ENCODE measurements around the gene FBXL5. TPM values are rescaled to one million over a fixed set of nuclear protein-coding genes. Genes with fewer than 3 reads are reported as not detected.

Gene FBXL5
- total RNA-seq, 2 experiments from 2014 or later = 27.9 to 29.6 TPM

DNA sequence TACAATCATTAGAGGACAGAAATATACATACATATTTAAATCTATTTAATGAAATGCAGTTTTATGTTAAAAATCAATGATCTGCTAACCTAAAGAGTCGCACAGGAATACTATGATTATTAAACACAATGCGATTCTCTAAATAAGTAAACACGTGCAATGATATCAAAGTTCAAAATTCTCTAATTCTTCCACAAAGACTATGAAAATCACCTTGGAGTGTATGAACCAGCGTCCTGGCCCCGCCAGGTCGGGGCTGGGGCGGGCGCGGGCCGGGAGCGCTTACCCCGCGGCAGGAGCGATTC is 25.9 kb upstream of the FBXL5 start:
- ChIA-PET CTCF (interaction anchor here (1.0 kb wide), 1 partner anchor 27 kb away, joined by 6 read pairs; no protein-coding TSS in a partner anchor), POLR2A (interaction anchor here (0.6 to 2.0 kb wide), 5 partner anchors 19 to 546 kb away, joined by 3 to 6 read pairs (median 3); no protein-coding TSS in a partner anchor)

DNA sequence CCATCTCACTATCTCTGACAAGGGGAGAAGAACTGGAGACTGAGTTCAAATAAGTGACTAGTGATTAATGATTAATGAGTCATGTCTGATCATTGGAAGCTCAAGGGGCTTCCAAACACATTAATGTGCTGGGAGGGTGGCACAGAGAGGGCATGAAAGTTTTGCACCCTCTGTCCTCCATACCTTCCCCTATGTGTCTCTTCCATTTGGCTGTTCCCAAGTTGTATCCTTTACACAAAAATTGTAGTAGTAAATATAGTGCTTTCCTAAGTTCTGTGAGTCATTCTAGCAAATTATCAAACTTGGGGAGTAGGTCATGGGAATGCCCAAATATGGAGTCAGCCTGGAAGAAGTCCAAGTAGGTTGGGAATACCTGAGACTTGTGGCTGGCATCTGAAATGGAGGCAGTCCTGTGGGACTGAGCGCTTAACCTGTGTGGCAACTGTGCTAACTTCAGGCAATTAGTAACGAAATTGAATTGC is 22.4 kb upstream of the FBXL5 start:
- ChIA-PET CTCF (no interaction called here), POLR2A (no interaction called here)

DNA sequence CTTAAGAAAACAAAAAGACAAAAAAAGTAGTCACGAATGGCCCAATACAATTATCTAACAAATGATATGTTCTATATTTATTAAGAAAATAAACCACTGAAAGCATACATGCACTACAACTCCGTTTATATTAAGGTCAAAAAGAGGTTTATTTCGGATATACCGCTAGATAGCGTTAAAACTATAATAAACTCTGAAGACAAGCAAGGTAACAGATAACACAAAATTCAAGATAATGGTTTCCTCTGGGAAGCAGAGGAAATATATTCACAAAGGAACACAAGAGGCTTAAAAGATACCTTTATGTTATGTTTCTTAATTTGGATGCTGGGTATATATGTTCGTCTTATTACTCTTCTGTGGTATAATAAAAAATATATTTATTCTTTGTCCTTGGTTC is 21.7 kb upstream of the FBXL5 start:
- CTCF ChIA-PET = no interaction called here
- POLR2A ChIA-PET = no interaction called here

DNA sequence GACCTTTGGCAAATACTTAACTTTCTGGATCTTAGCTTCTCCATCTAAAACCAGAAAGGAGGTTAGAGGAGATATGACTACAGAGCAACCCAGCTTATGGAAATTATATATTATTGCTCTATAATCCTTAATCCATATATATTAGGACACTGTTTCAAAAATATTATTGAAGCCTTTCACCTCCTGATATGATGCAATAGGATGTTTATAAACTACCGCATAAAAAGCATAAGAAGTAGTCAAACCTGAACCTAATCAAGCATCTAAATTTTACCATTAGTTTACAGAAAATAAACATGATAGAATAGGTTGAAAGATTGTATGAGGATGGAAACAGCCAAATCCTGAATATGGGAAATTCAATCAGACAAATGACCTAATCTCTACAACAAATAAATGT is 20.9 kb upstream of the FBXL5 start:
- ChIA-PET POLR2A (no interaction called here), CTCF (no interaction called here)

DNA sequence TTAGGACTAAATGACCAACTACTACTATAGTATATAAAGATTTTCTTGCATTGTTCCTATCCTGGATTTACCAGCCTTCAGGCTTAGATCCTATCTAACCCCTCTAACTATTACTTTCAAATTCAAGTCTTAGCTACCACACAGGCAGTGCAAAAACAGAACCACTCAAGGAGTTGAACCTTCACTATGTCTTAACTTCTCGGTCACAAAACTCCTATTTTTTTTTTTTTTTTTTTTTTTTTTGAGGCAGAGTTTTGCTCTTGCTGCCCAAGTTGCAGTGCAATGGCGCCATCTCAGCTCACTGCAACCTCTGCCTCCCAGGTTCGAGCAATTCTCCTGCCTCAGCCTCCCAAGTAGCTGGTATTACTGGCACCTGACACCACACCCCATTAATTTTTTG is 20.2 kb upstream of the FBXL5 start:
- ChIA-PET POLR2A (no interaction called here), CTCF (no interaction called here)

DNA sequence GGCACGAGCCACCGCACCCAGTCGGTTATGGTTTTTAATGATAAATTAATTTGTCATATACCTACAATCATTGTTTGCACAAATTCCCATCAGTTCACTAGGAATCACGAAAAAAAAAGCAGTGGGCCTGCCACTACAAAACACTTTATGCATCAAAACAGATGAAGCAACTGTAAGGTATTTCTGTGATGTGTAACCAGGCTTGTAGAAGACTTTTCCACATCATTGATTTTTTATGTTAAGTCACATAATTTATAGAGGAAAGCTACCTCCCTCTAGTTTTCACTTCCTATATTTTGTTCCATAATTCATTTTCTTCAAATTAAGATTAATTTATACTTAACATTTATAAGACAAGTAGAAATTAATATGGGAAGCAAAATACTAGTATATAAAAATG is 19.8 kb upstream of the FBXL5 start:
- CTCF ChIA-PET = no interaction called here
- POLR2A ChIA-PET = no interaction called here

DNA sequence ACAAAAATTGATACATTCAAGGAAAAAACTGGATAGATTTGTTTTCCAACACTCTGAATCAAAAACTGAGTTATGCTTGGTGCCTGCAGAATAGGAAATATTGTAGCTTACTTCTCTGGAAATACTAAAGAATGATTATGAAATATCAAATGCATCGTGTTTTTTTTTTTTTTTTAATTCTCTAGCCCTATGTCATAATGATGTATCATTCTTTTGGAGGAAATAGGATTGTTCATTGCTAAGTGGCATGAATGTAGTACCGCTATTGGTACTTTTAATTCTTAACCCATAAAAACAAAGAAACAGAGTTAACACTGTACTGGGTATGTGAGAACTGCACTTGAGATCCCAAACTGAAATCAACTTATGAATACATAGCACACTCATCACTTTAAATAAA is 18.9 kb upstream of the FBXL5 start:
- CTCF ChIA-PET = no interaction called here

DNA sequence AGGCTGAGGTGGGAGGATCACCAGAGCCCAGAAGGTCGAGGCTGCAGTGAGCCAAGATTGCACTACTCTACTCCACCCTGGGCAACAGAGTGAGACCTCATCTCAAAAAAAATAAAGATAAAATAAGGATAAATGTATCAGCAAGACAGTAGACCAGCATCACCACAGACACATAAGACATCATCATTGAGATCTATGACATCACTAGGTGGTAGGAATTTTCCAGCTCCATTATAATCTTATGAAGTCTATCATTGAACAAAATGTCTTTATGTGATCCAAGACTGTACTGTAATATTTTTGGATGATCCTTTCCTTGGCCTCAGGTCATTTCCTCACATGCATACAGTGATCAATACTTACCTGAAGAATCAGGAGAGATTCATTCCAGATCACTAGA is 18.2 kb upstream of the FBXL5 start:
- ChIA-PET CTCF (no interaction called here), POLR2A (no interaction called here)

More for the DNA sequence above, 18.9 kb upstream of the FBXL5 start:
- POLR2A ChIA-PET = no interaction called here

DNA sequence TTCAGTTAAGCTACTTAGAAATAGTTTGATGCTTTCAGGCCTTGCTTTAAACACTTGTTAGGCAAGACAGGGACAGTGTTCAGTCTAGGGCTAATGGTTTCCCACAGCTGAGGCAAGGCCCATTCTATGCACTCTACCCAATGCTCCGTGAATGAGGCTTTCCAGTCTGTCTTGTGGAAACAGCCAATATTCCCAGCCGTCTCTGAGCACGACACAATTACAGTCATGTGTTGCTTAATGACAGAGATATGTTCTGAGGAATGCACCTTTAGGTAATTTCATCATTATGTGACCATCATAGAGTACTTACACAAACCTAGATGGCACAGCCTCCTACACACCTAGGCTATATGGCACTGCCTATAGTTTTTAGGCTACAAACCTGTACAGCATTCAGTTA is 16.9 kb upstream of the FBXL5 start:
- ChIA-PET CTCF (interaction anchor here (0.6 to 0.7 kb wide), 2 partner anchors 10 to 536 kb away, joined by 3 read pairs; no protein-coding TSS in a partner anchor), POLR2A (no interaction called here)

DNA sequence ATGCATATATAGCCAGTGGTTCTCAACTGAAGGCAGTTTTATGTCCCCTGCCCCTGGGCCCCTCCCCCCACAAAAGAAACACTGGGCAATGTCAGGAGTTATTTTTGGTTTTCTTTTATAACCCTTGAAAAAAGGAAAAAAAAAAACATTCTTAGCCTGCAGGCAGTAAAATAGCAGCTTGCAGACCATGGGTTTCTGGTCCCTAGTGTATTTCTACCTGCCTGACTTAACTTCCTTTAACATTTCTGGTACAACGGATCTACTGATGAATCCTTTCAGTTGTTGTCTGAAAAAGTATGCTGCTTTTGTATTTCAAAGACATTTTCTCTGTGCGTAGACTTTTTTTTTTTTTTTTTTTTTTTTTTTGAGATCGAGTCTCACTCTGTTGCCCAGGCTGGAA is 15.4 kb upstream of the FBXL5 start:
- CTCF ChIA-PET = interaction anchor here (1.1 kb wide), 1 partner anchor 59 kb away, joined by 3 read pairs; no protein-coding TSS in a partner anchor
- POLR2A ChIA-PET = no interaction called here

DNA sequence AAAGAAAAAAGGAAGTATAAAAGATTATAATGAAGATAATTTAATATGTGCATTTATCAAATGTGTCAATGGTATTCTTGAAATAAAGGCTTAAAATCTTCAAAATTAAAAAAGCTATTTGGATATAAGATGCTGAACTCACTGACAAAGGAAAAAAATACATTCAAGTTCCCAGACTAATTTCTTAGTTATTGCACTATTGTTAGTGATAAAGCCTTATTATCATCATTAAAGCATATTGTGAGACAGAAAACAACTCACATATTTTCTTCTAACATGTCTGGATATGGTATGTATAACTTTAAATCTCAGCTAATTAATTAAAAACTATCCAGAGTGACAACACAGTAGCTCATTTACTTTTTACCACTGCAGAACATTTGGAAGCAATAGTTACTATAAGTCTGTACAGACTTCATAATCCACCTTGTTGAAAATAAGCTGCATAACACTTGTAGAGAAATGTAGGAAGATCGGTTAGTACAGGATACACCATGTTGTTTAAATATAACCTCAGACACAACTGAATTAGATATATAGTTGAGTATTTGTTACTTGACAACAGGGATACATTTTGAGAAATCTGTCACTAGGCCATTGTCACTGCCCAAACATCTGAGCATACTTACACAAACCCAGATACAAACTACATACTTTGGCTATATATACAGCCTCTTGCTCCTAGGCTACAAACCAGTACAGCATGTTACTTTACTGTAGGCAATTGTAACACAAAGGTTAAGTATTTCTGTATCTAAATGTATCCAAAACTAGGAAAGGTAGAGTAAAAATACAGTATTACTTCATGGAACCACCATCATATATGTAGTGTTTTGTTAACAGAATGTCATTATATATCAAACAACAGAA is 13.6 kb upstream of the FBXL5 start:
- CTCF ChIA-PET = no interaction called here
- POLR2A ChIA-PET = no interaction called here

DNA sequence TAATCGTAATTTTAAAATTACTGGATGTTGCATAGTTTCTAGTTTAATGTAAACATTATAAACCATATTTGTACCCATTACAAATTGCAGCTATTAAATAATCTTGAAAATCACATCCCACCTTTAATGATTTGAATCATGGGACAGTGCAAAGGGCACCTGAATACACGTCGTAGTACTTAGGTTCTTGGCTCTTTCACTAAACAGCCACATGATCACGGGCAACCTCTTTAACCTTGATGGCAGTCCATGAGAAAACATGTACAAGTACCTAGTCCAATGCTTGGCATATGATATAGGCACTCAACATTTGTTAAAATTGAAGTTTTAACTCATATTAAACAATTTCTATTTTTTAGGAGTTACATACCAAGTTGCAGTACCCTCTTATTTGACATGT is 11.8 kb upstream of the FBXL5 start:
- POLR2A ChIA-PET = interaction anchor here (0.6 kb wide), 1 partner anchor 64 kb away, joined by 3 read pairs; no protein-coding TSS in a partner anchor
- CTCF ChIA-PET = no interaction called here

DNA sequence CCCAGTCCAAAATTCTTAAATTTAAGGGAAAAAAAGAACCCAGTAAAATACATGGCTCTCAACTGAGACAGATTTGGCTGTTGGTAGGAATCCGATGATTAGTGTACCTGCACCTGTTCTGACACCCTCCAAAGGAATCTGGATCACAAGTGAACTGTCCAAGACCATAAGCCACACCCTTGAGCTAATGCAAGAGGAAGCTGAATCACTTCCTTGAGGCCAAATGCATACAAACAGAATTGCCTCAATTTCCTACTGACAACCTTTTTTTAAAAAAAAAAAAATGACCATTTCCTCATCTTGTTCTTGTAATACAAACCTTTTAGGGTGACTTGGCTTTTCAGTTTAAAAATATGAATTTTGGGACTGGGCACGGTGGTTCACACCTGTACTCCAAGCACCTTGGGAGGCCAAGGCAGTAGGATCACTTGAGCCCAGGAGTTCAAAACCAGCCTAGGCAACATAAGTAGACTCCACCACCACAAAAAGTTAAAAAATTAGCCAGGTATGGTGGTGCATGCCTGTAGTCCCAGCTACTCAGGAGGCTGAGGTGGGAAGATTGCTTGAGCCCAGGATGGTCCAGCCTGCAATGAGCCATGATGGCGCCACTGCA is 10.7 kb upstream of the FBXL5 start:
- ChIA-PET POLR2A (no interaction called here), CTCF (no interaction called here)

DNA sequence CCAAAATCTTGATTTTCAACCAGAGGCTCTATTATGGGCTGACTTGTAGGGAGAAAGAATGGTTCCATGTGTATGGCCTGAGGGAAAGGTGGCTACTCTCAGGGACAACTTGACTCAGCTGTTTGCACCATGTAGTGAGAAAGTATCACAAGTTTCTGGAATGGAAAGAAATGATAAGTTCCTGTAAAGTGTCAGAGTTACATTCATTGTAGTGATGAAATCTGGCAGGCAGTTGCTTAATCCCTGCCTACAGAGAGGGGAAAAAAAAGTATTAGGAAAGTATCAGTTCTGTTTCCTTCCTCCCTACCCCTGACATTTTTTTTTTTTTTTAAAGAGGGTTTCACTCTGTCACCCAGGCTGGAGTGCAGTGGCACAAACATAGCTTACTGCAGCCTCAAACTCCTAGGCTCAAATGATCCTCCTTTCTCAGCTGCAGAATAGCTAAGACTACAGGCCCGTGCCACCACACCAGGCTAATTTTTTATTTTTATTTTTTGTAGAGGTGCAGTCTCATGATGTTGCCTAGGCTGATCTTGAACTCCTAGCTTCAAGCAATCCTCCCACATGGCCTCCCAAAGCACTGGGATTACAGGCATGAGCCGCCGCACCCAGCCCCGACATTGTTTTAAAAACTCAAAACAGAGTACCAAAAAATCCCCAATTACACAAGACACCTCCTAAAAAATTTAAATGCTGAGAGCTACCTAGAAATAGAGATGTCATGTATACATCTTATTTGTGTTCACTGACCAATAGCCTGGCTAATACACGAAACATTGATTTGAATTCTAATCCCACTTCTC is 4.8 kb upstream of the FBXL5 start:
- ChIA-PET CTCF (no interaction called here), POLR2A (interaction anchor here (0.6 to 0.8 kb wide), 2 partner anchors 92 to 341 kb away, joined by 3 to 4 read pairs; no protein-coding TSS in a partner anchor)

DNA sequence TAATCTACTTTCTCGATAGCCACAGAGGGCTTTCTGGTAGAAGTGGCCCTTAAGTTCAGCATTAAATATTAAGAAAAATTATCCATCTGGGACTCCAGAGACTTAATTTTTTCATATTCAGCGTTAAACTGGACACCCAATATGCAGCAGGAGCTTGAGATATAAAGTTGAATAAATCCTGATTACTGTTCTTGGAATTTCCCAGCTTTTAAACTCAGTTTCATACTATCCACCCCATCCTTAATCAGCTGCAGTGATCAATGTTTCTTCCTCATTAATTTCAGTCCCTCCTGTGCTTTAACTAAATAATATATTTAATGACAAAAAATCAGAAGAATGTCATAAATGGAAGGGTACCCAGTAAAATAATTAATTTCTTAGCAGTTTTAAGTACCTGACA is 3.6 kb upstream of the FBXL5 start:
- ChIA-PET POLR2A (no interaction called here), CTCF (interaction anchor here (0.6 kb wide), 1 partner anchor 792 kb away, joined by 3 read pairs; no protein-coding TSS in a partner anchor)

DNA sequence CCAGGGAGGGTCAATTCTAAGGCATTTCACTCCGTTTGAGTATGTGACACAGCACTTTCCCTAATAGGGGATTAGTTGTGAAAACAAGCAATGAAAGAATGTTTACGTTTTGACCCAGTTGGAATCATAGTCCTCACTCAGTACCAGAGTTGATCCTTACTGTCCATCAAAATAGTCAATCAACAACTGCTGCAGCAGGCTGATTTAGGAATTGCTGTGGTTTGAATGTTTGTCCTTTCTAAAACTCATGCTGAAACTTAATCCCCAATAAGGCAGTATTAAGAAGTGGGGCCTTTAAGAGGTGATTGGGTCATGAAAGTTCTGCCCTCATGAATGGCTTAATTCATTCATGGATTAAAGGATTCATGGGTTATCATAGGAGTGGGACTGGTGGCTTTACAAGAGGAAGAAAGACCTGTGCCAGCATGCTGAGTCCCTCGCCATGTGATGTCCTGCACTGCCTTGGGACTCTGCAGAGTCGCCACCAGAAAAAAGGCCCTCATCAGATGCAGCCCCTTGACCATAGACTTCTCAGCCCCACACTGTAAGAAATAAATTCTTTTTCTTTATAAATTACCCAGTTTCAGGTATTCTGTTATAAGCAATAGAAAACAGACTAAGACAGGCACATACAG is 3.1 kb upstream of the FBXL5 start:
- ChIA-PET POLR2A (no interaction called here), CTCF (no interaction called here)

DNA sequence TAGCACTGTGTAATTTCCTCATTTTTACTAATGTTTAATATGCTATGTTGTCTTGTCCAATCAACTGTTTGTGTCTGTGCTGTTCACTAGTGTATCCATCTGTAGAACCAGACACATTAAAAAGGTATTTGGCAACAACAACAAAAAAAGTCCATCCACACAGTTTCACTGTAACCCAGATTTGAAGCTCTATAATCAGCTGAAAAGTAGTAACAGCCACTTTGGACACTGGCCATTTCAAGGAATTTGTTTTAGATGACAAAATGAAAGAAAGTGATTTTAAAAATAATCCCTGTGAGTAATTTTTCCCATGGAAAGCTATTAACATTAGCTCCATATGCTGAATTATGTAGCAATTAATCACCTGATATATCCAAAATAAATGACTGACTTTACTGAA is 2.2 kb upstream of the FBXL5 start:
- POLR2A ChIA-PET = no interaction called here
- CTCF ChIA-PET = no interaction called here

DNA sequence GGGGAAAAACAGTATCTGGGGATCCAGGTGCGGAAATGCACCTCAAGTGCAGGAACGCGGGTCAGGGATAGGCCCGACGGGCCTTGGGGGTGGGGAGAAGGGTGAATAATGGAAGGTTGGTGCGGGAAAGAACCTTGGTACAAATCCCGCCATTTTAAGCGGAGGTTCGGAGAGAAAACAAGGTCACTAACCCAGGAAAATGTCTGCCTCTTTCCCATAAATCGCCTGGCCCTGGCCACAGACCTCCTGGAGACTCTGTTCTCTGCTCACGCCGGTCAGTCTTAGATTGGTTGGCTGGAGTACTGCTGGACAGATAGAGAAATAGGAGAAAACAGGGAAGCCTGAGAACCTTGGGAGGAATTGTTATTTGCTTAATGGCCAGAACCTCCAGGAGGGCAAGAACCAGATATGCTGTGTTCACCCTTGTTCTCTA is 897 bp upstream of the FBXL5 start:
- POLR2A ChIA-PET = interaction anchor here (1.0 to 1.2 kb wide), 2 partner anchors 8 to 26 kb away, joined by 4 to 6 read pairs; partner anchors contain the start of gene FAM200B
- CTCF ChIA-PET = interaction anchor here (1.0 kb wide), 1 partner anchor 9 kb away, joined by 3 read pairs; no protein-coding TSS in a partner anchor

DNA sequence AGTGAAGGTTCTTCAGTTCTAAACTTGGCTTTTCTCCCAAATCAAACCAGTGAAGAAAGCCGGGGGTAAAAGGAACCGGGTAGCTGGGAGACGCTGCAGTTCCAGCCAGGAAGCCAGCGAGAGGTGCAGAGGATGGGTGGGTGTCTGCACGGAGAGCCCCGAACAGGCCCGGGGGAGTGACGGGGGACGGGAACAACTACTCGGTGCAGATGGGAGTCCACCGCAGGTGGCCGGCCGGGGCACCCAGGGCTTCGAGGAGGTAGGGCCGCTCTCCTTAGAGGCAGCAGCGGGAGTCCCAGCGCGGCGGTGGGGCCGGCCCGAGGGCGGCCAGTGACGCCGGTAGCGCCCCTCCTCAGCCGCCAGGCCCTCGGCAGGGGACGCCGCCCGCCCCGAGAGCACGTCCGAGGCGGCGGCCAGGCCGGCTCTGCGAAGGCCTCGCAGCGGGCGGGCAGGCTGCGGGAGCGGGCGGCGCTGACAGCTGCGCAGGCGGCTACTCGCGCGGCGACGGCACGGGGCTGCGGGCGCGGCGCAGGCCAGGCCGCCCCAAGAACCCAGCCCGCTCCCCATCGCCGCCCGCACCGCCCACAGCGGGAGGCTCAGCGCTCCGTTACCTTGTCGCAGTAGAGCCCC is 449 bp downstream of the FBXL5 start:
- POLR2A ChIA-PET = interaction anchor here (0.7 to 1.5 kb wide), 3 partner anchors 17 to 652 kb away, joined by 4 to 5 read pairs (median 4); partner anchors contain the start of genes CPEB2 and FAM200B
- CTCF ChIA-PET = interaction anchor here (1.3 to 1.8 kb wide), 2 partner anchors 9 to 27 kb away, joined by 3 to 6 read pairs; partner anchors contain the start of gene FAM200B
